Endodermal cell (in vitro differentiated cells): ENCODE measurements around the gene ITSN1. TPM values are rescaled to one million over a fixed set of nuclear protein-coding genes. Genes with fewer than 3 reads are reported as not detected.

Experiments
- DNase-seq: peaks from one replicate; pipeline ENCODE4 v3.0.0-alpha.2; 2017
- H3K27ac ChIP-seq: 2 replicates; pipeline ENCODE4 v1.5.1; 2013; ENCODE audit warnings: mild to moderate bottlenecking, low read depth, low read length, moderate library complexity
- H3K27me3 ChIP-seq: 2 replicates; pipeline ENCODE4 v1.6.1; 2013; ENCODE audit warnings: mild to moderate bottlenecking, low read length, moderate library complexity; ENCODE audit not compliant: insufficient read depth, control insufficient read depth, poor library complexity, severe bottlenecking
- H3K36me3 ChIP-seq: 2 replicates; pipeline ENCODE4 v1.7.0; 2013; ENCODE audit warnings: mild to moderate bottlenecking, low read length, moderate library complexity; ENCODE audit not compliant: control insufficient read depth, insufficient read depth
- H3K4me1 ChIP-seq: one replicate; pipeline ENCODE4 v1.7.0; 2013; ENCODE audit warnings: low read length; ENCODE audit not compliant: control insufficient read depth, insufficient read depth
- H3K4me3 ChIP-seq: 2 replicates; pipeline ENCODE4 v1.5.1; 2013; ENCODE audit warnings: mild to moderate bottlenecking, low read length, moderate library complexity
- H3K9ac ChIP-seq: 2 replicates; pipeline ENCODE4 v1.6.1; 2013; ENCODE audit warnings: mild to moderate bottlenecking, low read length, moderate library complexity; ENCODE audit not compliant: poor library complexity, severe bottlenecking; ENCODE audit errors: extremely low read depth
- H3K9me3 ChIP-seq: 2 replicates; pipeline ENCODE4 v1.6.1; 2013; ENCODE audit warnings: mild to moderate bottlenecking, low read length, moderate library complexity; ENCODE audit not compliant: control insufficient read depth
- H3K27ac Mint-ChIP-seq: 2 replicates; pipeline ENCODE4 v1.8.0; 2020; ENCODE audit warnings: mixed read lengths
- H3K27me3 Mint-ChIP-seq: 2 replicates; pipeline ENCODE4 v1.8.0; 2021; ENCODE audit warnings: mild to moderate bottlenecking, mixed read lengths; ENCODE audit not compliant: insufficient read depth
- H3K36me3 Mint-ChIP-seq: 2 replicates; pipeline ENCODE4 v1.8.0; 2020; ENCODE audit warnings: low read depth, mixed read lengths
- H3K4me1 Mint-ChIP-seq: 2 replicates; pipeline ENCODE4 v1.8.0; 2020; ENCODE audit warnings: mixed read lengths
- H3K4me3 Mint-ChIP-seq: 2 replicates; pipeline ENCODE4 v1.8.0; 2020; ENCODE audit warnings: mild to moderate bottlenecking, moderate library complexity, mixed read lengths
- H3K9me3 Mint-ChIP-seq: 2 replicates; pipeline ENCODE4 v1.8.0; 2020; ENCODE audit warnings: mild to moderate bottlenecking, mixed read lengths
- CTCF ChIP-seq: fragments of 200-600 bp; sonication (generic); conservative IDR thresholded peaks from 2 replicates; pipeline ENCODE4 v1.5.0; 2021; ENCODE audit warnings: antibody characterized with exemption, mild to moderate bottlenecking
- WGBS, 2 experiments: methylation state at CpG; one replicate each; pipeline versions ENCODE4 v1.1.5 to v1.1.7; 2013; ENCODE audit warnings: missing lambda C conversion rate in 2 of 2, mixed read lengths in 1 of 2; ENCODE audit not compliant: insufficient coverage in 1 of 2, insufficient read length in 1 of 2; 5-methylcytosine and 5-hydroxymethylcytosine counted together
- total RNA-seq, 2 donors: library from RNA; stranded (reverse); fragmentation: NEBNext Ultra II Directional in 1 of 2; extraction: Animal tissue kit (Norgen Biotek cat#: 25700) in 1 of 2; gene quantifications; 2 replicates in 1 of 2; 3 replicates in 1 of 2; pipeline ENCODE4 v1.2.1, GENCODE V29; 2021

The ITSN1 gene
- total RNA-seq, 2 donors from 2014 or later: 89.6 to 104 TPM

GRCh38 chr21:33667636-33668035 is 25.3 kb downstream of the ITSN1 start:
- H3K27ac ChIP-seq: no peak overlapping the region

GRCh38 chr21:33668180-33668579 is 25.9 kb downstream of the ITSN1 start:
- TF ChIP-seq CTCF: no peak
- DNase-seq: no peak
- H3K27me3 Mint-ChIP-seq: no peaks in the 10 kb centered on the region
- no peaks in the 10 kb centered on the region for H3K9me3 ChIP-seq
- H3K9ac ChIP-seq: no peak overlapping the region
- H3K4me1 Mint-ChIP-seq: peaks cover 30% of the 10 kb centered on the region
- no peak overlapping the region for H3K4me3 Mint-ChIP-seq
- no peak overlapping the region for H3K27ac ChIP-seq
- WGBS, 2 experiments: 92% methylated on average over 4 of the region's 4 CpGs; no CpG with 5 or more reads in 1 of the 2 experiments
- no peaks in the 10 kb centered on the region for H3K36me3 ChIP-seq
- H3K36me3 Mint-ChIP-seq: peaks cover 10% of the 10 kb centered on the region
- no peak overlapping the region for H3K27ac Mint-ChIP-seq
- H3K27me3 ChIP-seq: no peaks in the 10 kb centered on the region
- no peaks in the 10 kb centered on the region for H3K9me3 Mint-ChIP-seq
- H3K4me3 ChIP-seq: no peak overlapping the region
- no peaks in the 10 kb centered on the region for H3K4me1 ChIP-seq

More at GRCh38 chr21:33667636-33668035, 25.3 kb downstream of the ITSN1 start:
- no peaks in the 10 kb centered on the region for H3K27me3 ChIP-seq
- no peaks in the 10 kb centered on the region for H3K9me3 ChIP-seq
- Mint-ChIP-seq H3K4me1 (peaks cover 27% of the 10 kb centered on the region), H3K9me3 (no peaks in the 10 kb centered on the region), H3K27me3 (no peaks in the 10 kb centered on the region), H3K4me3 (no peak overlapping the region), H3K36me3 (peaks cover 10% of the 10 kb centered on the region), H3K27ac (no peak overlapping the region)
- no peaks in the 10 kb centered on the region for H3K36me3 ChIP-seq
- 89 to 92% methylated on average over 3 to 6 of the region's 6 CpGs for WGBS, 2 experiments
- no peak for DNase-seq
- no peak for TF ChIP-seq CTCF
- no peak overlapping the region for H3K9ac ChIP-seq
- no peaks in the 10 kb centered on the region for H3K4me1 ChIP-seq
- H3K4me3 ChIP-seq: no peak overlapping the region

- H3K9me3 ChIP-seq: no peaks in the 10 kb centered on the region
- Mint-ChIP-seq H3K9me3 (no peaks in the 10 kb centered on the region), H3K4me3 (no peak overlapping the region), H3K36me3 (peaks cover 10% of the 10 kb centered on the region), H3K27ac (no peak overlapping the region), H3K4me1 (peaks cover 35% of the 10 kb centered on the region), H3K27me3 (no peaks in the 10 kb centered on the region)
- no peak overlapping the region for H3K4me3 ChIP-seq
- H3K9ac ChIP-seq: no peak overlapping the region
- DNase-seq: no peak
- H3K27me3 ChIP-seq: no peaks in the 10 kb centered on the region
- H3K27ac ChIP-seq: no peak overlapping the region
- no peaks in the 10 kb centered on the region for H3K36me3 ChIP-seq
- WGBS, 2 experiments: 99 to 100% methylated on average over 1 to 2 of the region's 2 CpGs
- H3K4me1 ChIP-seq: no peaks in the 10 kb centered on the region
- no peak for TF ChIP-seq CTCF
Observed at GRCh38 chr21:33668620-33669019, 26.3 kb downstream of the ITSN1 start.
